HepG2 (cell line): ENCODE results near the gene SULT2B1. TPM values are rescaled to one million over a fixed set of nuclear protein-coding genes. Genes with fewer than 3 reads are reported as not detected.

Experiments
- CBX1 ChIP-seq: IDR thresholded peaks from one replicate; pipeline ENCODE4 v1.6.1; 2016; ENCODE audit warnings: antibody characterized with exemption, low read depth
- CERS6 ChIP-seq: sonication (generic); formaldehyde crosslinking; IDR thresholded peaks from 2 replicates; pipeline ENCODE4 v1.5.0; 2020; ENCODE audit warnings: missing genetic modification reagents
- CREBL2 ChIP-seq: sonication (generic); formaldehyde crosslinking; IDR thresholded peaks from 2 replicates; pipeline ENCODE4 v1.8.1; 2023; ENCODE audit warnings: missing genetic modification reagents, mild to moderate bottlenecking, borderline replicate concordance
- EZH2 ChIP-seq: conservative IDR thresholded peaks from 2 replicates; pipeline ENCODE4 v1.6.1; 2012; ENCODE audit warnings: mild to moderate bottlenecking, low read depth, low read length, moderate library complexity
- KAT7 ChIP-seq: IDR thresholded peaks from 2 replicates; pipeline ENCODE4 v1.6.1; 2018; ENCODE audit warnings: borderline replicate concordance, missing compliant biosample characterization
- PREB ChIP-seq: sonication (generic); formaldehyde crosslinking; IDR thresholded peaks from 2 replicates; pipeline ENCODE4 v1.4.0; 2020; ENCODE audit warnings: missing genetic modification reagents
- THAP9 ChIP-seq: sonication (generic); formaldehyde crosslinking; IDR thresholded peaks from 2 replicates; pipeline ENCODE4; 2020; ENCODE audit warnings: missing genetic modification reagents, mild to moderate bottlenecking, borderline replicate concordance
- UBTF ChIP-seq: sonication (generic); formaldehyde crosslinking; IDR thresholded peaks from 2 replicates; pipeline ENCODE4 v1.4.0; 2020; ENCODE audit warnings: mild to moderate bottlenecking, missing genetic modification reagents
- ZFP36 ChIP-seq: fragments of 150-350 bp; IDR thresholded peaks from 2 replicates; pipeline ENCODE4 v1.6.1; 2018; ENCODE audit warnings: borderline replicate concordance, low read length, low read depth; ENCODE audit not compliant: partially characterized antibody
- ZFP62 ChIP-seq: sonication (generic); formaldehyde crosslinking; IDR thresholded peaks from 2 replicates; pipeline ENCODE4 v1.4.0; 2020; ENCODE audit warnings: missing genetic modification reagents
- ZNF639 ChIP-seq: conservative IDR thresholded peaks from 2 replicates; pipeline ENCODE4 v1.6.1; 2018; ENCODE audit warnings: missing genetic modification reagents
- polyA plus RNA-seq, 8 experiments: library from polyadenylated mRNA; depleted of rRNA in 3 of 8; stranded (reverse) in 7 of 8; unstranded in 1 of 8; fragments of >200 nt; fragmentation: Illumina TruSeq in 4 of 8; extraction: Trizol in 4 of 8; gene quantifications; 2 replicates each; pipeline versions ENCODE4 v1.2.1 to v1.2.3, GENCODE V29; 2011 to 2016; ENCODE audit warnings: low read depth in 4 of 8, missing spikeins in 1 of 8, mixed read lengths in 1 of 8; ENCODE audit not compliant: insufficient read depth in 1 of 8
- total RNA-seq, 5 experiments: library from RNA; depleted of rRNA; stranded (reverse); fragments of >200 nt; fragmentation: Illumina TruSeq; extraction: Trizol; gene quantifications; 2 replicates each; pipeline ENCODE4 v1.2.3, GENCODE V29; 2016; ENCODE audit warnings: low read depth in 1 of 5
- TF ChIP-seq, protein P1 (sequence below): sonication (generic); formaldehyde crosslinking; IDR thresholded peaks from 2 replicates; pipeline ENCODE4 v1.4.0; 2020; ENCODE audit warnings: missing genetic modification reagents
- TF ChIP-seq, protein P2 (sequence below): sonication (generic); formaldehyde crosslinking; IDR thresholded peaks from 2 replicates; pipeline ENCODE4 v1.4.0; 2020; ENCODE audit warnings: missing genetic modification reagents
- TF ChIP-seq, protein P3 (sequence below): sonication (generic); formaldehyde crosslinking; IDR thresholded peaks from 2 replicates; pipeline ENCODE4 v1.8.0; 2022; ENCODE audit warnings: mild to moderate bottlenecking, missing genetic modification reagents; ENCODE audit not compliant: insufficient replicate concordance

SULT2B1 gene
- total and polyA plus RNA-seq, 2 of the 13 experiments (the other 11 are each of a cell fraction or from before 2014, with no cell fraction given) = 0.13 TPM; not detected in 1

DNA sequence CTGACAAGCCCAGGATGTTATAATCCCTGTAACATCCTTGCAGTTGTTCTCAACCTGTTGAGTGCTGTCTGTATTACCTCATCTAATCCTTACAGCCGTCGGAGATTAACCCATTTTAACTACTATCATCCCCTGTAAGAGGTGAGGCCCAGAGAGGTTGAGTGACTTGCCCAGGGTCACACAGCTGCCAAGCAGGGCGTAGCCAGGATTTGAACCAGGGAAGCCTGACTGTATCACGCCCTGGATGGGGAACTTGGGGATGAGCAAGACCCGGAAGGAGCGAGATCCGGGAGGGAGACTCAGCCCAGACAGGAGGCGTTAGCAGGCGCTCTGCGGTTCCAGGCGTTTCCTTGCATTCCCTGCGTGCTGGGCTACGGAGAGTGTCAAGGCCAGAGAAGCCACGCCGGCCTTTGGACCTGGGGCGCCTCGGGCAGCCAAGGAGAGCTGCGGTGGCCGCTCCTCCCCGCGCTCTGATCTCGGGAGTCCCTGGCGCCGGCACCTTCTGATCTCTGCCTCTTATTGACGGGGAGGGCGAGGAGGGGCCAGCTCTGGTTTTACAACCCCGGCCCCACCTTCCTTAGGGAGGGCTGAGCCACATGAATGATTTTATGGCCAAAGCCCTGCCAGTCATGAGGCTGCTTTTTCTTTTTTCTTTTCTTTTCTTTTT is 6.2 kb downstream of the SULT2B1 start (continued):
- TF ChIP-seq, protein P1, sequence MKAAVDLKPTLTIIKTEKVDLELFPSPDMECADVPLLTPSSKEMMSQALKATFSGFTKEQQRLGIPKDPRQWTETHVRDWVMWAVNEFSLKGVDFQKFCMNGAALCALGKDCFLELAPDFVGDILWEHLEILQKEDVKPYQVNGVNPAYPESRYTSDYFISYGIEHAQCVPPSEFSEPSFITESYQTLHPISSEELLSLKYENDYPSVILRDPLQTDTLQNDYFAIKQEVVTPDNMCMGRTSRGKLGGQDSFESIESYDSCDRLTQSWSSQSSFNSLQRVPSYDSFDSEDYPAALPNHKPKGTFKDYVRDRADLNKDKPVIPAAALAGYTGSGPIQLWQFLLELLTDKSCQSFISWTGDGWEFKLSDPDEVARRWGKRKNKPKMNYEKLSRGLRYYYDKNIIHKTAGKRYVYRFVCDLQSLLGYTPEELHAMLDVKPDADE (CRISPR knock-in tag) = no peak
- TF ChIP-seq PREB (CRISPR knock-in tag) (no peak), ZNF639 (CRISPR knock-in tag) (peak; percentile 50; the same call in 1 of the 2 replicates), UBTF (CRISPR knock-in tag) (peak; percentile 68), EZH2 (no peak), ZFP36 (peak; percentile 86), KAT7 (CRISPR knock-in tag) (peak; percentile 87), CREBL2 (CRISPR knock-in tag) (no peak), CBX1 (peak; percentile 87), ZFP62 (CRISPR knock-in tag) (no peak), THAP9 (CRISPR knock-in tag) (peak; percentile 72; the same call in 1 of the 2 replicates), CERS6 (CRISPR knock-in tag) (no peak)
- TF ChIP-seq, protein P2, sequence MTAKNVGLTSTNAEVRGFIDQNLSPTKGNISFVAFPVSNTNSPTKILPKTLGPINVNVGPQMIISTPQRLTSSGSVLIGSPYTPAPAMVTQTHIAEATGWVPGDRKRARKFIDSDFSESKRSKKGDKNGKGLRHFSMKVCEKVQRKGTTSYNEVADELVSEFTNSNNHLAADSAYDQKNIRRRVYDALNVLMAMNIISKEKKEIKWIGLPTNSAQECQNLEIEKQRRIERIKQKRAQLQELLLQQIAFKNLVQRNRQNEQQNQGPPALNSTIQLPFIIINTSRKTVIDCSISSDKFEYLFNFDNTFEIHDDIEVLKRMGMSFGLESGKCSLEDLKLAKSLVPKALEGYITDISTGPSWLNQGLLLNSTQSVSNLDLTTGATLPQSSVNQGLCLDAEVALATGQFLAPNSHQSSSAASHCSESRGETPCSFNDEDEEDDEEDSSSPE = no peak
- TF ChIP-seq, protein P3, sequence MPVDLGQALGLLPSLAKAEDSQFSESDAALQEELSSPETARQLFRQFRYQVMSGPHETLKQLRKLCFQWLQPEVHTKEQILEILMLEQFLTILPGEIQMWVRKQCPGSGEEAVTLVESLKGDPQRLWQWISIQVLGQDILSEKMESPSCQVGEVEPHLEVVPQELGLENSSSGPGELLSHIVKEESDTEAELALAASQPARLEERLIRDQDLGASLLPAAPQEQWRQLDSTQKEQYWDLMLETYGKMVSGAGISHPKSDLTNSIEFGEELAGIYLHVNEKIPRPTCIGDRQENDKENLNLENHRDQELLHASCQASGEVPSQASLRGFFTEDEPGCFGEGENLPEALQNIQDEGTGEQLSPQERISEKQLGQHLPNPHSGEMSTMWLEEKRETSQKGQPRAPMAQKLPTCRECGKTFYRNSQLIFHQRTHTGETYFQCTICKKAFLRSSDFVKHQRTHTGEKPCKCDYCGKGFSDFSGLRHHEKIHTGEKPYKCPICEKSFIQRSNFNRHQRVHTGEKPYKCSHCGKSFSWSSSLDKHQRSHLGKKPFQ = no peak
